NK-92 (cell line): Measurements from ENCODE around the gene ZIM2.
"Not testable (repeated sequence)": the region's sequence is repeated elsewhere in the genome, so short reads cannot be mapped to it uniquely, and the experiment has no call there.

ENCODE experiments used
- DNase-seq: peaks from one replicate; lab custom pipeline; 2025; ENCODE audit not compliant: unreplicated experiment; lab: John Stamatoyannopoulos, UW

ZIM2 gene

GRCh38 chr19:56840451-56841192 lies at the start of gene ZIM2, which contains the start of gene PEG3:
Gene ZIM2 (minus strand): TSS chr19:56840726. CDS start chr19:56824277, 16,449 bp downstream.
Gene PEG3 (minus strand): TSS chr19:56840726. CDS start chr19:56824655, 16,071 bp downstream.
- no peak for DNase-seq

- DNase-seq, result no peak
Measured at GRCh38 chr19:56885173-56885985, 44.9 kb upstream of the ZIM2 start.

GRCh38 chr19:56884441-56884840 lies 43.9 kb upstream of the ZIM2 start:
- no peak for DNase-seq

GRCh38 chr19:56880592-56881190 lies 40.2 kb upstream of the ZIM2 start:
- DNase-seq, result no peak

- DNase-seq, result no peak
Measured at GRCh38 chr19:56877069-56877715, 36.7 kb upstream of the ZIM2 start.

- no peak for DNase-seq
Measured at GRCh38 chr19:56875717-56876116, 35.2 kb upstream of the ZIM2 start.

GRCh38 chr19:56874530-56874929 lies 34.0 kb upstream of the ZIM2 start:
- no peak for DNase-seq

- no peak for DNase-seq
Measured at GRCh38 chr19:56873493-56873892, 33.0 kb upstream of the ZIM2 start.

GRCh38 chr19:56869886-56870285 lies 29.4 kb upstream of the ZIM2 start:
- DNase-seq, result no peak

- DNase-seq, result no peak
Measured at GRCh38 chr19:56868446-56868845, 27.9 kb upstream of the ZIM2 start.

GRCh38 chr19:56866538-56866937 lies 26.0 kb upstream of the ZIM2 start:
- DNase-seq, result no peak

GRCh38 chr19:56864443-56865125 lies 24.1 kb upstream of the ZIM2 start:
- no peak for DNase-seq

- DNase-seq, result no peak
Measured at GRCh38 chr19:56862741-56863140, 22.2 kb upstream of the ZIM2 start.

GRCh38 chr19:56860409-56860808 lies 19.9 kb upstream of the ZIM2 start:
- not testable (repeated sequence) for DNase-seq

- no peak for DNase-seq
Measured at GRCh38 chr19:56858026-56858425, 17.5 kb upstream of the ZIM2 start.

GRCh38 chr19:56856822-56857221 lies 16.3 kb upstream of the ZIM2 start:
- DNase-seq, result no peak

- DNase-seq, result not testable (repeated sequence)
Measured at GRCh38 chr19:56852361-56852760, 11.8 kb upstream of the ZIM2 start.

- no peak for DNase-seq
Measured at GRCh38 chr19:56848166-56848565, 7.6 kb upstream of the ZIM2 start.

GRCh38 chr19:56842412-56842811 lies 1.9 kb upstream of the ZIM2 start:
- no peak for DNase-seq

- no peak for DNase-seq
Measured at GRCh38 chr19:56841193-56841543, 642 bp upstream of the ZIM2 start.
